ENCODE results near the gene DCDC2.

The DCDC2 gene

GRCh38 chr6:24139639-24140038, 218.2 kb downstream of the DCDC2 start:
- DNase-seq, result no peak

DNA sequence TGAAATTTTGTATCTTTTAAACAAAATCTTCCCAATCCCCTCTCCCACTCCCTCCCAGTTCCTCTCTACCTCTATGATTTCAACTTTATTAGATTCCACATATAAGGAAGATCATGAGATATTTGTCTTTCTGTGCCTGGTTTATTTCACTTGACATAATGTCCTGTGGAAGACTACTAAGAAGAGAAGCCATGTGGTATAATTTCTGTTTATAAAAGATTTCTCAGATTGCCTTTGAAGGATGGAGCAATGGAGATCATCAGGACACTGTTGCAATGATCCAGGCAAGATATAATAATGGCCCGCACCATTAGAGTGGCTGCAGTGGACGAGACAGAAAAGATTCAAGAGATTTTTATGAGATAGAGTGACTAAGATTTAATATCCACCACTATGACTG, 218.8 kb downstream of the DCDC2 start:
- no peak for DNase-seq

- DNase-seq, result no peak
Observed at GRCh38 chr6:24131751-24132150, 226.1 kb downstream of the DCDC2 start.

GRCh38 chr6:24127316-24127715, 230.5 kb downstream of the DCDC2 start:
- DNase-seq, result no peak

DNA sequence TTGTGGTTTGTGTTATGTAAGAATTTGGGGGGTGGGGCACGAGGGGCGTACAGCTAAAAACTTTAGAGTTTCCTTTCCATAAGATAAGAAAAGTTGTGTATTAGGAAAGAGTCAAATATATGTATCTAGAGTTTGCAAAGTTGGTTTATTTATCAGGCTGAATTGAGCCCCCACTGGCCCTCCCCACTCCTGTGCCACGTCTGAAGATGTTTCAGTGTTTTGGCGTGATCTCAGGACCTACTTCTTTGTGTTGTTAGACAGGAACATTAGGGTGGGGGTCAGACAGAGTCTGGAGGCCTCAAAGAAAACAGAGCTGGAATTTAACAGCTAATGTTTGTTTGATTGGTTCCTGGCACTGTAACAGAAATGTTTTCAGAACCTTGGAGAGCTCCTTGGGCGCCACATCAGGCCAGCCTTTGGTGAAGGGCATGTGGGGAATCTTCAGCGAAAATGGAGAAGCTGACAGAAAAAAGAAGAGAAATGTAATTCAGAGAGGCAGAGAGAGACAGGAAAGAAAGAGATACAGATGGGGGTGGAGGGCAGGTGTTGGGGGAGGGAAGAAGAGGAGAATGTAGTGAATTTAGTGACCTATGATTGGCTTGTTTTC, 231.2 kb downstream of the DCDC2 start:
- no peak for DNase-seq

GRCh38 chr6:24125980-24126379, 231.9 kb downstream of the DCDC2 start, which contains the start of gene NRSN1:
NRSN1 (plus strand) TSS chr6:24126215; CDS start chr6:24134328, 8,113 bp downstream.
- peak; percentile 57 for DNase-seq

DNA sequence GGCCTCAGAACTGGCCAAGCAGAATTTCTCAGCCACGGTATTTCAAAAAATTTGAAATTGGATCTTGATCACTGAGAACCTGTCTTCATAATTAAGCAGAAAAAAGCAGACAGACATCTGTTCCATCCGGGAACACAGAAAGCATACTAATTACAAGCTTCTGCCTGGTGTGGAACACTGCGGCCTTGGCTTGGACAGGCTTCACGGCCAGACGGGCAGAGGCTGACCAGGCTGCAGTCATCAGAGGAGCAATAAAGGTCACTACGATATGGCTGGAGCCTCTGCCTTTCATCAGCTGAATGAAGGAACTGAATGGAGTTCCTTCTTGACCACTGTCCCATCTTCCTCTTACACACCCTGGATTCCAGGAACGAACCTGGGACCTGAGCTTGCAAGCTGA, 235.7 kb downstream of the DCDC2 start:
- DNase-seq, result peak; percentile 19

All from NCI-H1694 treated with DMSO at 0.1 percent for 48 hours (cell line).